Testis (tissue), 3 donors: ENCODE data around the gene KIF7. TPM values are rescaled to one million over a fixed set of nuclear protein-coding genes. Genes with fewer than 3 reads are reported as not detected.

Experiments used
- DNase-seq: peaks from one replicate; pipeline ENCODE4 v3.0.0-alpha.2; 2019
- H3K27ac ChIP-seq, 2 donors: fragments of 200-600 bp; sonication (generic); one replicate each; pipeline ENCODE4 v1.5.1; 2019
- H3K27me3 ChIP-seq: fragments of 200-600 bp; sonication (generic); one replicate; pipeline ENCODE4 v1.5.1; 2019
- H3K36me3 ChIP-seq: fragments of 200-600 bp; sonication (generic); one replicate; pipeline ENCODE4 v1.5.1; 2017; ENCODE audit warnings: low read depth; ENCODE audit errors: missing control alignments
- H3K4me1 ChIP-seq: fragments of 200-600 bp; sonication (generic); one replicate; pipeline ENCODE4 v1.5.1; 2019
- H3K4me3 ChIP-seq, 2 donors: fragments of 200-600 bp; sonication (generic); one replicate each; pipeline ENCODE4 v1.5.1; 2017 to 2019
- H3K9me3 ChIP-seq: fragments of 200-600 bp; sonication (generic); one replicate; pipeline ENCODE4 v1.5.1; 2017
- CTCF ChIP-seq, 3 experiments: fragments of 450-650 bp in 2 of 3; fragments of 200-600 bp in 1 of 3; sonication (generic) in 1 of 3; IDR thresholded peaks; one replicate each; pipeline ENCODE4 v1.5.1; 2016 to 2019; ENCODE audit warnings: antibody characterized with exemption in 3 of 3, mild to moderate bottlenecking in 2 of 3, moderate library complexity in 1 of 3
- POLR2A ChIP-seq: fragments of 450-650 bp; IDR thresholded peaks from one replicate; pipeline ENCODE4 v1.6.1; 2017; ENCODE audit warnings: antibody characterized with exemption, mild to moderate bottlenecking, moderate library complexity
- WGBS, 2 donors: methylation state at CpG; one replicate each; pipeline ENCODE4 v1.1.5; 2018; 5-methylcytosine and 5-hydroxymethylcytosine counted together
- intact Hi-C: fragments of 100-400 bp; cut with DNase I; formaldehyde crosslinking; loops from one replicate; pipeline ENCODE4 v1.15.1; 2023; ENCODE audit warnings: low total_unique reads
- polyA plus RNA-seq: library from polyadenylated mRNA; stranded (reverse); fragments of 350-450 nt; fragmentation: Illumina TruSeq; extraction: RNeasy Lipid Tissue Mini Kit (QIAGEN cat#74804); gene quantifications from one replicate; pipeline ENCODE4 v1.2.3, GENCODE V29; 2014; ENCODE audit warnings: low read depth, low replicate concordance; ENCODE audit not compliant: insufficient read depth
- total RNA-seq, 2 donors: library from RNA; depleted of rRNA; stranded (reverse); fragments of >200 nt; gene quantifications; one replicate each; pipeline ENCODE4 v1.2.3, GENCODE V29; 2016

KIF7 gene
- total and polyA plus RNA-seq, 3 donors from 2014 or later = 2.6 to 7.6 (median 5.6) TPM

DNA sequence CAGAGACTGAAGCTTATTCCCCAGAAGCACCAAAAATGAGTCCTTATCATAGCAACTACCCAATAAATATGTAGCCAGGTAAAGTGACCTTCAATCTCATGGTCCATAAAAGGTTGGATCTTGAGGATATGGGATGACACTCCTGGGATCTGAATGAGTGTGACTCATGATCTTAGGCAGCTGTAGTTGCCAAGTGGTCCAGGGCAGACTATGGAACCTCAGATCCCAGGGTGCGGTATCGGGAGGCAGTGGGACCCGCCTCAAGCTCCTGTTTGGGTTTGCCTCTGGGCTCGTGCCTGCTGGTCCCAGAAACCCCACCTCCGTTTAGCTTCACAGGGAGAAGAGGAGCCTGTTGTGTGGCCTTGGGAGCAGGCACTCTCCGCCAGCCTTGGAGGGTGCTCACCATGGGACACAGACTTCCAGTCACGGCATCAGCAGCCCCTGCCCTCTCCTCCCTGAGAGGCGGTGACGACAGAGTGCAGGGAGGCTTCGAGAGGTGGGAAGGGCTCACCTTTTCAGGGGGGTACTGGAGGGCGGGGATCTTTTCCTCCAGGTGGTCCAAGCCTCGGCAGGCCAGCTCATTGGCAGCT, 15.8 kb upstream of the KIF7 start:
- DNase-seq = no peak
- H3K27ac ChIP-seq = no peak overlapping the region
- no peaks in the 10 kb centered on the region for H3K27me3 ChIP-seq
- intact Hi-C loops = no loop called here
- no peaks in the 10 kb centered on the region for H3K36me3 ChIP-seq
- 85 to 93% methylated on average over 7 to 12 of the region's 12 CpGs for WGBS, 2 donors
- TF ChIP-seq POLR2A (no peak), CTCF (IDR thresholded peaks at IDR 0.05) (no peak)
- no peak overlapping the region for H3K4me3 ChIP-seq
- H3K9me3 ChIP-seq = no peaks in the 10 kb centered on the region
- no peaks in the 10 kb centered on the region for H3K4me1 ChIP-seq

DNA sequence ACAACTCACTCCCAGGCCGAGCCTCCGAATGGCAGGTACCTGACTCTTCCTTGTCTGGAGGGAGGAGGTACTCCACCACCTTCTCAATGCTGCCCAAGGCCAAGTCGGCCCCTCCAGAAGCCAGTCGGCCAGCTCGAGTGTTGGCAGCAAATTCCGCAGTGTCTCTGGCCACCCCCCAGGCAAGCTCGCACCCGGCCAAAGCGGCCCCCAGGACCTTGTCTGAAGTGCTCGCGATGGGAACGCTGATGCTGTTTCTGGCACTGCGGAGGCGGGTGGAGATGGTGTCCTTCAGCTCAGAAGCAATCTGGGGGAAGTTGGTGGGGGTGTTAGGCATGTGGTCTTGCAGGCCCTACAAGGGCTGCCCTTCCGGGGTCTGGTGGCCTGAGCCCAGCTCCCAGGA, 14.7 kb upstream of the KIF7 start:
- Histone ChIP-seq H3K36me3 (no peaks in the 10 kb centered on the region), H3K27me3 (no peaks in the 10 kb centered on the region), H3K27ac (no peak overlapping the region), H3K4me1 (peaks cover 3% of the 10 kb centered on the region), H3K9me3 (no peaks in the 10 kb centered on the region), H3K4me3 (no peak overlapping the region)
- 95% methylated on average over 15 of the region's 15 CpGs for WGBS, 2 donors
- no peak for DNase-seq
- intact Hi-C loops = no loop called here
- TF ChIP-seq POLR2A = no peak
- TF ChIP-seq CTCF (IDR thresholded peaks at IDR 0.05) = no peak

DNA sequence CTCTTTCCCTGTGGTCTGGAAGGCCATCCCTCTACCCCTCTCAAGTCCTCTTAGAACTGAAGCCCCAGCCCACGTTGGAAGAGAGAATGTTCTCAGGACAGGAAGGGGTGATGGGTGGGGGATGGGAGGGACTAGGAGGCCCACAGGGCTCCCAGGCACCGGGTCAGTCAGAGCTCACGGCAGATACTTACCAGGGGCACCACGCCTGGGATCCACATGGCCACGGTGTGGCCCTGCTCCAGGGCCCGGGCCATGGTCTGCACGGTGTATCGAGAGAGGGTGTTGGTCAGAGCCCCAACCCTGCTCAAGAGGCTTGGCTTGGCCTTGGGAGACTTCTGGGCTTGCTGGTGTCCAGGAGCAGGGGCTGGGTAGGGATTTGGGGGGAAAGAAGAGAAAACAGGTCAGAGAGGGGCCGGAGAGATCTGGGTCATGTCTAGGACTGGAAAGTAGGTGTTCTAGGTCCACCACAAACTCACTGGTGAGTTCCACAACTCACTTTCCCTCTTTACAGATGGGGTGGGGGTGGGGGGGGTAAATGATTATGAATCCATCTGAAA, 14.1 kb upstream of the KIF7 start:
- H3K27ac ChIP-seq = no peak overlapping the region
- no peaks in the 10 kb centered on the region for H3K9me3 ChIP-seq
- no peak overlapping the region for H3K4me3 ChIP-seq
- H3K36me3 ChIP-seq = no peaks in the 10 kb centered on the region
- H3K4me1 ChIP-seq = peaks cover 6% of the 10 kb centered on the region
- intact Hi-C loops = no loop called here
- WGBS, 2 donors = 84 to 87% methylated on average over 8 to 9 of the region's 9 CpGs
- H3K27me3 ChIP-seq = no peaks in the 10 kb centered on the region
- DNase-seq = no peak
- no peak for TF ChIP-seq POLR2A
- no peak for TF ChIP-seq CTCF (IDR thresholded peaks at IDR 0.05)

- H3K4me1 ChIP-seq = peaks cover 6% of the 10 kb centered on the region
- TF ChIP-seq CTCF (IDR thresholded peaks at IDR 0.05) = no peak
- TF ChIP-seq POLR2A = no peak
- DNase-seq = no peak
- intact Hi-C loops = no loop called here
- H3K27me3 ChIP-seq = no peaks in the 10 kb centered on the region
- H3K4me3 ChIP-seq = no peak overlapping the region
- H3K9me3 ChIP-seq = no peaks in the 10 kb centered on the region
- no peaks in the 10 kb centered on the region for H3K36me3 ChIP-seq
- H3K27ac ChIP-seq = no peak overlapping the region
- WGBS, 2 donors = 95 to 96% methylated on average over 3 of the region's 3 CpGs
Observed at GRCh38 chr15:89668171-89668570, 12.9 kb upstream of the KIF7 start.

DNA sequence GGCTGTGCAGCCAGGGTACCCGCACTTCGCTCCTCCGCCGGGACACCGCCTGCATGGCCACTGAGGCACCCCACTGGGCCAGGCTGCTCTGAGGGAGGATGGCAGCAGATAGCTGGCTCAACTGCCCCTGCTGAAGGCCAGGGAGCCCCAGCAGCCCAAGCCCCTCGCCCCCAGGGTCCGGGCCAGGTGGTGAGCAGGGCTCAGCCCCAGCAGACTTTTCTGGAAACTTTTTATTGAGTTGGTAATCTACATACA, 12.4 kb upstream of the KIF7 start:
- Histone ChIP-seq H3K36me3 (no peaks in the 10 kb centered on the region), H3K27ac (no peak overlapping the region), H3K4me1 (peaks cover 10% of the 10 kb centered on the region), H3K27me3 (no peaks in the 10 kb centered on the region), H3K9me3 (no peaks in the 10 kb centered on the region), H3K4me3 (no peak overlapping the region)
- no peak for DNase-seq
- WGBS, 2 donors = 70 to 91% methylated on average over 2 to 7 of the region's 7 CpGs
- intact Hi-C loops = no loop called here
- TF ChIP-seq CTCF (IDR thresholded peaks at IDR 0.05) = no peak
- TF ChIP-seq POLR2A = no peak
